Mononuclear cell (primary cell): ENCODE results near the gene CADM1. TPM values are rescaled to one million over a fixed set of nuclear protein-coding genes. Genes with fewer than 3 reads are reported as not detected.

Source experiments
- H3K27me3 ChIP-seq: 2 replicates; pipeline ENCODE4 v1.6.0; 2011; ENCODE audit warnings: low read length, control low read depth; ENCODE audit not compliant: insufficient read depth
- H3K4me1 ChIP-seq: 2 replicates; pipeline ENCODE4 v1.5.1; 2011; ENCODE audit warnings: mild to moderate bottlenecking, low read length, control low read depth; ENCODE audit not compliant: insufficient read depth
- H3K4me3 ChIP-seq: 2 replicates; pipeline ENCODE4 v1.5.1; 2011; ENCODE audit warnings: mild to moderate bottlenecking, low read length, moderate library complexity
- H3K9me3 ChIP-seq: 2 replicates; pipeline ENCODE4 v1.5.1; 2011; ENCODE audit warnings: low read depth, mild to moderate bottlenecking, control low read depth, low read length
- total RNA-seq: library from RNA; depleted of rRNA; stranded (reverse); fragments of >200 nt; gene quantifications from one replicate; pipeline ENCODE4 v1.2.3, GENCODE V29; 2012

Gene CADM1
- total RNA-seq, 1 donor: 4.2 TPM

DNA sequence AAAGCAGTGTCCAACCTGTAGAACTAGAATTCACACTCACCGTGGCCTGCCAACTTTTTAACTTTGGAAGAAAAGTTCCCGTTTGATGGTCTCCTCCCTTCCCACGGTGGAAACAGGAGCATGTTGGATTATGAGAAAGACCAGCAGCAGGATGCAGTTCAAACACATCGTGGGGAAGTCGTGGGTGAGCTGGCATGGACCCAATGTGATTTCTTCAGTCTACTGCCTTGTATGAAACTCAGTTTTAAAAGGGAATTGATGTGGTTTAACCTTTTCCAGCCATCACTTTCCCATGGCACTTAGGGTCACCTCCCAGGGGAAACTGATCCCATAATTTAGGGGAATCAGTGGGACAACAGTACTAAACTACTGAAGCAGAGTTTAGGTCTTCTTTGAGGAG is 318.3 kb downstream of the CADM1 start:
- Histone ChIP-seq H3K4me3 (no peak overlapping the region), H3K9me3 (no peaks in the 10 kb centered on the region)

DNA sequence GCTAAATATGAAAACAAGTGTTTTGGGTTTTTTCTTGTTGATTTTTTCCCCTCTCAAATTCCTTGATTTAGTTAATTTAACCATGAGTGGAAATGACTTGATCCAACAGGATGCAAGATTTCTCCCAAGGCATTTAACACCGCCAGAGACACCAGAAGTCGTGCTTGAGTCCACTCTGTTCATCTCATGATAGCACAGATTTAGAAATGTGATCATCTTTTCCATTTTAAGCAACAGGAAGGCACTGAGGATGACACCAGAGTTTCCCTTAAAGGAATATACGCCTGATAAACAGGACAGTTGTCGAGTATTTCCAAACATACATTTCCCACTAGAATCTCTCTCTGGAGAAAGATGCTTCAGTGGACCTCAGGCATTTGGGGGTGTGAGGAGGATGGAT is 318.7 kb downstream of the CADM1 start:
- Histone ChIP-seq H3K4me1 (no peaks in the 10 kb centered on the region), H3K27me3 (no peaks in the 10 kb centered on the region), H3K9me3 (no peaks in the 10 kb centered on the region), H3K4me3 (no peak overlapping the region)

More for the DNA sequence above, 318.3 kb downstream of the CADM1 start:
- Histone ChIP-seq H3K27me3 (no peaks in the 10 kb centered on the region), H3K4me1 (no peaks in the 10 kb centered on the region)

DNA sequence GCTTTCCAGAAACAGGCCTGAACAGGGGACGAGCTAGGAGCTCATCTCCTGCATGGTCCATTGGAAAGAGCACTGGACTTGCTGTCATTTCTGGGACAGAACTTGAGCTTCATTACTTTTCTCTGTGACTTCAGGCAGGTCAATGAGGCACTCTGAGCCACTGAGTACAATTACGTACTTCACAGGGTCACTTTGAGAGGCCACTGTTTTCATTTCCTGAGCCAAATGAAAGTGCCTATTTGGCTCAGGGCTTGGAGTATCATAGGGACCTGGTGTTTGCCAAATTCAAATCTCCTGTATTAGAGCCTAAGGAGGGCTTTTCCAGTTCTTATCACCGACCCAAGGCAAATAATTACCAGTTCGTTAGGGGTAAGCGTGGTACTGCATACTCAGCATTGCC is 319.3 kb downstream of the CADM1 start:
- no peaks in the 10 kb centered on the region for H3K27me3 ChIP-seq
- H3K4me3 ChIP-seq: no peak overlapping the region
- H3K4me1 ChIP-seq: no peaks in the 10 kb centered on the region
- H3K9me3 ChIP-seq: no peaks in the 10 kb centered on the region

GRCh38 chr11:115183830-115184229 is 320.4 kb downstream of the CADM1 start:
- Histone ChIP-seq H3K27me3 (no peaks in the 10 kb centered on the region), H3K4me1 (no peaks in the 10 kb centered on the region), H3K4me3 (no peak overlapping the region), H3K9me3 (no peaks in the 10 kb centered on the region)

DNA sequence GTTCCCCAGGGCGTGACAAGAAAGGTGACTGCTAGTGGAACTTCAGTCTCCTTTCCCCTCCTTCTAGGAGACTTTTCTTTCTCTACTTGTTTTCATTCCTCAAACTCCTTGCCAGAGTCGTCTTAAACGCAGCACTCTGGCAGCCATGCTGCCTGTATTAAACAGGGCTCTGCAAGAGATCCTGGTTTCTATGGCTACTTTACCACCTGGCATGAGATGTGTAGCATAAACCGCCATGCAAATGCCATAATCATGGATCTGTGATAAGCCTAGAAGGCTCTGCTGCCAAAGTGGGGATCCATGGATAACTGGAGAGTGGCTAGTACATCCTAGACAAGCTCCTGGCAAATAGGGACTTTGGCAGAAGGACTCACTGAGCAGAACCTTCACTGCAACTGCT is 321.1 kb downstream of the CADM1 start:
- Histone ChIP-seq H3K4me3 (no peak overlapping the region), H3K4me1 (no peaks in the 10 kb centered on the region), H3K27me3 (no peaks in the 10 kb centered on the region), H3K9me3 (no peaks in the 10 kb centered on the region)

GRCh38 chr11:115182282-115182955 is 321.8 kb downstream of the CADM1 start:
- H3K9me3 ChIP-seq: no peaks in the 10 kb centered on the region
- no peaks in the 10 kb centered on the region for H3K27me3 ChIP-seq
- no peak overlapping the region for H3K4me3 ChIP-seq
- H3K4me1 ChIP-seq: no peaks in the 10 kb centered on the region

DNA sequence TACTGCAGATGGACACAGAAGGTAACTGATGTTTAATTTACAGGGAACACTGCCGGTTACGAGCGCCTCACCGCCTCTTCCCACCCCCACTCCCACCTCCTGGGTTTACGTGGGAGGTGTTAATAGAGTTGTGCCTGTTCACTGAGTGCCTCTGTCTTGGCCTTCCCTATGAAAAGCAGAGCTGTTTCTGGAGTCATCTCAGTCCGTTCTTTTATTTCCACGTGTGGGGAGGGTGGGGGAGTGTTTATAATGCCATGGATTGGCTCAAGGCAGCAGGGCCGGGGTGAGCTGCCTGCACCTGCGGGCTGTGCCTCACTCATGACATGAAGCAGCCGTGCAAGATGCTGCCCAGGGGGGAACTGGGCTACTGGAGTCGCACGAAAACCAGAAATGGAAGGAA is 322.7 kb downstream of the CADM1 start:
- no peaks in the 10 kb centered on the region for H3K9me3 ChIP-seq
- no peak overlapping the region for H3K4me3 ChIP-seq
- H3K4me1 ChIP-seq: no peaks in the 10 kb centered on the region
- H3K27me3 ChIP-seq: no peaks in the 10 kb centered on the region

DNA sequence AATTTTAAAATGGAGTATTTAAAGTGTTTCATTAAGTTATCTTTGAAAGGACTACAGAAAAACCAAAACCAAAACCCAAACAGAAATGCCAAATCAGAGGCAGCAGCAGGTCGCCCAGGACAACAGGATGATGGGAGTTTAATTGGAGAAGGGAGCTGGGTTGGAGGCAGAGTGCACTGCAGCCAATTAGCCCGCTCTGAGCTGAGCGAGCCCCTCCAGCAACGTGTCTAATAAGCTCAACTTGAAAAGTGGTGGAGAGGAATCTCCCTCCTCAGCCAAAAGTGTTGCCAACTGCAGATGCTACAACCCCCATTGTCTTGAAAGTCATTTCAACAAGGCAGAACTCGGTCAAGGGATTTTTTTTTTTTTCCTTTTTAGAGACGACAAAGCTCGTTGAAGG is 323.9 kb downstream of the CADM1 start:
- Histone ChIP-seq H3K4me3 (no peak overlapping the region), H3K27me3 (no peaks in the 10 kb centered on the region), H3K4me1 (no peaks in the 10 kb centered on the region), H3K9me3 (no peaks in the 10 kb centered on the region)

GRCh38 chr11:115179636-115180035 is 324.6 kb downstream of the CADM1 start:
- Histone ChIP-seq H3K27me3 (no peaks in the 10 kb centered on the region), H3K9me3 (no peaks in the 10 kb centered on the region), H3K4me1 (no peaks in the 10 kb centered on the region), H3K4me3 (no peak overlapping the region)

DNA sequence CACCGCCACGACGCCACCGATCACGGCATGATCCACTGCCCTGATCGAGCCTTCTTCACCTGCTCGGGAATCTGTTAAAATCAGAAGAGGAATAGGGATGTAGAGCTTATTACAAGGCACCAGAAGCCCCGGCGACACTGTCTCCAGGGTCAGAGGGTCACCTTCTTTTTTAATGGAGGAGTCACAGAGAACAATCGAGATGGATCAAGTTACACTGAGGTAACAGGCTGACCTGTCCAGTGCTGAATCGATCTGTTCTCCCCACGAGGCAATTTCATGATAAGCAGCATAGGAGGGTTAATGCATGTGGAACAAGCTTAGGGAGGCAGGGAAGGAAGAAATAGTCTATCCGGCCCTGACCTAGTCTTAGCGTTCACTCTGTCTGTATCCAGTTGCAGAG is 325.5 kb downstream of the CADM1 start:
- H3K9me3 ChIP-seq: no peaks in the 10 kb centered on the region
- no peaks in the 10 kb centered on the region for H3K4me1 ChIP-seq
- no peak overlapping the region for H3K4me3 ChIP-seq
- no peaks in the 10 kb centered on the region for H3K27me3 ChIP-seq

DNA sequence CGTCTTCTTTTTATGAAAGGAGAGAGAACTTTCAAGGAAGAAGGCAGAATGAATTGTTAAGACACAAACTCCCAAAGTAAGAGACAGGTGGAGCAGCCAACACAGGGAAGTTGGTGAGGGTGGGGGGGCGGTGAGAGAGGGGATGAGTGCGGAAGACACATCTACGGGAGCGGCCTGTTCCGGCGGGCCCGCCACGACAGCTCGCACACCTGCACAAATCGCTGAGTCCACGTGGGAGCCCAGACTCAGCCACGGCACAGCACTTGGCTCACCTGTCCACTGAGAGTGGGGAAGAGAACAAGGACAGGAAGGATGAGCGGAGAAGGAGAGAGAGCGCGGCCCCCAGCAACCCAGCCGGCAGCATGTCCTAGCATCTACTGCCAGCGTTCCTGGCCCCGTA is 331.1 kb downstream of the CADM1 start:
- Histone ChIP-seq H3K9me3 (no peaks in the 10 kb centered on the region), H3K4me1 (no peaks in the 10 kb centered on the region), H3K27me3 (no peaks in the 10 kb centered on the region), H3K4me3 (no peak overlapping the region)

DNA sequence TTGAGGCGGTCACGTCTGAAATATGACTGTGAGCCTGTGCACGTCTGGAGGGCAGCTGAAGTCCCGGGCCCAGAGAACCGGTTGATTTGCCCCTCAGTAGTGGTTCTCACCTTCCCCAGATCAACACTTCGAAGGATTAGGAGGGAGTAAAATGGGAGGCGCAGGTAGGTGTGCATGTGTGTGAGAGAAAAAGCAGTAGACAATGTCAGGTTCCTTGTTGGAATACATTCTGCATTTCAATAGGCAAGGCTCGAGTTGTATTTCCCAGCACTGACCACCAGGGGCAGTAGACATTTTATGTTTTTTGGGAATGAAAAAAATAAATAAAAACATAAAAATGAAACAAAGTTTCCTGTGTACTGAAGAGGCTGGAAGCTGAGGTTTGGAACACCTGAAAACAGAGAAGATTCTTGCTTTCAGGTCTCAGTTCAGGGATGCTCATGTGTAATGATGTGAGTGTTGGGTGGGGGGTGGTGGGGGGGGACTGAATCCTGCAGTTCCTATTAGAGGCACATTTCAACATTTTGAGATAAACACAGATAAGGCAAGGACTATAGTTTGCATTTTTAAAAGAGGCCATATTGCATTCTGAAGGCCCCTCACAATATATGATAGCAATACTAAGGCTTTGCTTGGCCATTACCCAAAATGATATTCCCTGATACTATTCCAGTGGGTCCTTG is 333.9 kb downstream of the CADM1 start:
- Histone ChIP-seq H3K9me3 (no peaks in the 10 kb centered on the region), H3K27me3 (no peaks in the 10 kb centered on the region), H3K4me1 (no peaks in the 10 kb centered on the region), H3K4me3 (no peak overlapping the region)

GRCh38 chr11:115169251-115169650 is 335.0 kb downstream of the CADM1 start:
- Histone ChIP-seq H3K4me1 (no peaks in the 10 kb centered on the region), H3K27me3 (no peaks in the 10 kb centered on the region), H3K4me3 (no peak overlapping the region), H3K9me3 (no peaks in the 10 kb centered on the region)

DNA sequence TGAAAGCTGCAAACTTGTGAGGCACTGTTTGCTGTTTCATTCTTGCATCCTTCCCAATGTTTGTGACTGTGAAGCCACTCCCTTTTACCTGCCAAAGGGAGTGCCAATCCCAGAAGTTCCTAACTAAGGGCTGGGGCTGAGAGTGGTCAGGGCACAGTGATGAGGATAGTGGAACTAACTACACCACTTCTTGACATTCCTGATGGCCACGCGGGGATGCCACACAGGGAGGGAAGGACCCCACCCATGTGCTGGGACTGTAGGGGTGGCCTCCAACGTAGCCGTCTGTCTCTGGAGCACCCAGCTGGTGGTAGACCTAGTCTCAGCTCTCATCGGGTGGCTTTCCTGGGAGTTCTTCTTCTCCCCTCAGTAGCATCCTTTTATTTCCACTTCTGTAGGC is 335.5 kb downstream of the CADM1 start:
- no peaks in the 10 kb centered on the region for H3K9me3 ChIP-seq
- no peak overlapping the region for H3K4me3 ChIP-seq
- H3K27me3 ChIP-seq: no peaks in the 10 kb centered on the region
- no peaks in the 10 kb centered on the region for H3K4me1 ChIP-seq

GRCh38 chr11:115168229-115168671 is 336.0 kb downstream of the CADM1 start:
- no peak overlapping the region for H3K4me3 ChIP-seq
- H3K9me3 ChIP-seq: no peaks in the 10 kb centered on the region
- H3K4me1 ChIP-seq: no peaks in the 10 kb centered on the region
- no peaks in the 10 kb centered on the region for H3K27me3 ChIP-seq

- Histone ChIP-seq H3K4me1 (no peaks in the 10 kb centered on the region), H3K4me3 (no peak overlapping the region), H3K9me3 (no peaks in the 10 kb centered on the region)
Observed at GRCh38 chr11:115167456-115167855, 336.8 kb downstream of the CADM1 start.

More at GRCh38 chr11:115167456-115167855, 336.8 kb downstream of the CADM1 start:
- no peaks in the 10 kb centered on the region for H3K27me3 ChIP-seq
